B cell (primary cell): Measurements from ENCODE around the gene C4orf54. TPM values are rescaled to one million over a fixed set of nuclear protein-coding genes. Genes with fewer than 3 reads are reported as not detected.

Experiments used
- ATAC-seq: fragments of 200-7000 bp; cut with Tn5 transposase; one replicate; pipeline ENCODE4 v1.10.0; 2021; ENCODE audit warnings: low read depth, mild to moderate bottlenecking, moderate number of reproducible peaks, moderate library complexity
- CTCF ChIA-PET: fragments of 350-600 bp; sonication (Branson Sonifier 250); formaldehyde crosslinking; loops from one replicate; lab custom pipeline; 2021; ENCODE audit warnings: antibody characterized with exemption, inconsistent platforms; lab: Charles Lee
- POLR2A ChIA-PET: fragments of 350-600 bp; sonication (Branson Sonifier 250); formaldehyde crosslinking; loops from one replicate; lab custom pipeline; 2021; ENCODE audit warnings: antibody characterized with exemption; lab: Charles Lee
- DNase-seq: peaks from one replicate; pipeline ENCODE4 v3.0.0; 2013
- H2AFZ ChIP-seq: 2 replicates; pipeline ENCODE4 v1.6.1; 2012; ENCODE audit warnings: mild to moderate bottlenecking, low read depth, low read length; ENCODE audit not compliant: insufficient read depth, poor library complexity, severe bottlenecking
- H3K27ac ChIP-seq, 2 donors: 1 replicate in 1 of 2; 2 replicates in 1 of 2; pipeline ENCODE4 v1.5.1; 2012 to 2013; ENCODE audit warnings: low read length in 2 of 2, mild to moderate bottlenecking in 2 of 2, moderate library complexity in 1 of 2
- H3K27me3 ChIP-seq, 4 experiments: fragments of 200-600 bp in 1 of 4; sonication (generic) in 1 of 4; replicated peaks in 1 of 4; 1 replicate in 2 of 4; 2 replicates in 2 of 4; pipeline versions ENCODE4 v1.6.1 to v1.7.0; 2013 to 2016; ENCODE audit warnings: low read length in 3 of 4, mild to moderate bottlenecking in 2 of 4, mixed read lengths in 1 of 4, moderate library complexity in 1 of 4; ENCODE audit not compliant: insufficient read depth in 4 of 4, control insufficient read depth in 3 of 4; ENCODE audit errors: control extremely low read depth in 1 of 4
- H3K36me3 ChIP-seq, 2 experiments: replicated peaks in 1 of 2; 1 replicate in 1 of 2; 2 replicates in 1 of 2; pipeline versions ENCODE4 v1.6.1 to v1.7.1; 2013; ENCODE audit warnings: low read length in 1 of 2; ENCODE audit not compliant: insufficient read depth in 2 of 2, control insufficient read depth in 1 of 2; ENCODE audit errors: control extremely low read depth in 1 of 2, extremely low read depth in 1 of 2
- H3K4me1 ChIP-seq, 2 donors: fragments of 200-600 bp in 1 of 2; sonication (generic) in 1 of 2; 1 replicate in 1 of 2; 2 replicates in 1 of 2; pipeline versions ENCODE4 v1.5.1 to v1.6.1; 2013 to 2017; ENCODE audit warnings: low read length in 2 of 2; ENCODE audit not compliant: control insufficient read depth in 2 of 2, insufficient read depth in 2 of 2
- H3K4me2 ChIP-seq: replicated peaks from 2 replicates; pipeline ENCODE3; 2012; ENCODE audit warnings: mild to moderate bottlenecking, low read depth, low read length; ENCODE audit not compliant: poor library complexity, severe bottlenecking
- H3K4me3 ChIP-seq, 5 experiments: fragments of 200-600 bp in 1 of 5; sonication (generic) in 1 of 5; 1 replicate in 3 of 5; 2 replicates in 2 of 5; pipeline versions ENCODE4 v1.5.1 to v1.7.0; 2011 to 2016; ENCODE audit warnings: low read length in 4 of 5, mild to moderate bottlenecking in 4 of 5, low read depth in 2 of 5, control low read depth in 1 of 5, moderate library complexity in 1 of 5; ENCODE audit not compliant: insufficient read depth in 1 of 5; ENCODE audit errors: control extremely low read depth in 1 of 5, extremely low read depth in 1 of 5
- H3K79me2 ChIP-seq: fragments of 200-600 bp; sonication (generic); one replicate; pipeline ENCODE4 v1.6.0; 2016; ENCODE audit warnings: low read length; ENCODE audit not compliant: control insufficient read depth, insufficient read depth
- H3K9ac ChIP-seq: fragments of 200-600 bp; sonication (generic); 2 replicates; pipeline ENCODE4 v1.6.1; 2017; ENCODE audit warnings: mild to moderate bottlenecking, low read length, moderate library complexity
- H3K9me3 ChIP-seq, 3 donors: one replicate each; pipeline versions ENCODE4 v1.6.1 to v1.7.1; 2013; ENCODE audit warnings: low read length in 2 of 3; ENCODE audit not compliant: control insufficient read depth in 2 of 3, insufficient read depth in 1 of 3; ENCODE audit errors: control extremely low read depth in 1 of 3
- H4K20me1 ChIP-seq: 2 replicates; pipeline ENCODE4 v1.6.0; 2012; ENCODE audit warnings: mild to moderate bottlenecking, low read length; ENCODE audit not compliant: insufficient read depth, control insufficient read depth, poor library complexity, severe bottlenecking
- H3K27ac Mint-ChIP-seq: one replicate; pipeline ENCODE4 v1.8.0; 2021; ENCODE audit warnings: mixed read lengths
- H3K27me3 Mint-ChIP-seq: one replicate; pipeline ENCODE4 v1.8.0; 2021; ENCODE audit warnings: mixed read lengths
- H3K4me1 Mint-ChIP-seq: one replicate; pipeline ENCODE4 v1.8.0; 2021; ENCODE audit warnings: mixed read lengths
- H3K4me3 Mint-ChIP-seq: one replicate; pipeline ENCODE4 v1.8.0; 2021; ENCODE audit warnings: mixed read lengths
- H3K9me3 Mint-ChIP-seq: one replicate; pipeline ENCODE4 v1.8.0; 2022; ENCODE audit warnings: mixed read lengths; ENCODE audit not compliant: insufficient read depth
- EZH2 ChIP-seq: IDR thresholded peaks from 2 replicates; pipeline ENCODE4 v1.6.1; 2012; ENCODE audit warnings: borderline replicate concordance, low read depth, mild to moderate bottlenecking, moderate library complexity, low read length; ENCODE audit not compliant: insufficient read depth, poor library complexity, severe bottlenecking
- WGBS: methylation state at CpG from one replicate; pipeline ENCODE4 v1.1.5; 2013; ENCODE audit warnings: missing lambda C conversion rate; ENCODE audit not compliant: insufficient coverage; 5-methylcytosine and 5-hydroxymethylcytosine counted together
- intact Hi-C: fragments of 100-400 bp; cut with micrococcal nuclease; formaldehyde crosslinking; loops from one replicate; pipeline ENCODE4 v1.10.0; 2022
- polyA plus RNA-seq: library from polyadenylated mRNA; depleted of rRNA; stranded (reverse); fragments of >200 nt; gene quantifications from 2 replicates; pipeline ENCODE4 v1.2.3, GENCODE V29; 2012
- total RNA-seq, 2 donors: library from RNA; stranded (reverse); fragments of 120-200 nt in 1 of 2; gene quantifications; 1 replicate in 1 of 2; 2 replicates in 1 of 2; pipeline versions ENCODE4 v1.2.3 to v1.2.4, GENCODE V29; 2013 to 2022
- TF ChIP-seq, protein P1 (sequence below): fragments of 200-600 bp; IDR thresholded peaks from one replicate; pipeline ENCODE4 v1.8.0; 2022; ENCODE audit warnings: antibody characterized with exemption, mild to moderate bottlenecking

Gene C4orf54
- total and polyA plus RNA-seq, 2 donors (not counting 1 experiment from before 2014, with no cell fraction given), result not detected

DNA sequence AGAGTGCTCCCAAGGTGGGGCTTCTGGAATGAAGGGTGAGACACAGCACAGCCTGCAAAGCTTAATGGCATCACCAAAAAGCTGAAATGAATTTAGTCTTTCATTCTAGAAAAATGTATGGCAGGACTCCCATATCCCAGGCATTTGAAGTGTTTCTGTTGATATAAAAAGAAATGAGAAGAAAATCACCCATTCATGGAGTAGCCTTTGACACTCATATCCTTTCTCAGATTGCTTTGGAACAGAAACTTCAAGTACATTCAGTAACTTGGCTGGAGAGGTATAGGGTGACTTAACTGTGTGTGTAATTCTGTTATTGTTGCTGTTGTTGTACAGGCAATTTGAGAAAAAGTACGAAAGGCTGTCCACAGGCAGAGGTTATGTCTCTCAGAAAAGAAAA, 35.3 kb downstream of the C4orf54 start:
- ATAC-seq (no peak), DNase-seq (no peak)
- H3K4me3 Mint-ChIP-seq, result no peak overlapping the region
- CTCF ChIA-PET, result no interaction called here
- POLR2A ChIA-PET, result no interaction called here
- Histone ChIP-seq H3K4me1 (no peaks in the 10 kb centered on the region), H3K4me3 (no peak overlapping the region), H3K9ac (no peak overlapping the region), H4K20me1 (no peaks in the 10 kb centered on the region), H3K9me3 (no peaks in the 10 kb centered on the region), H3K4me2 (no peak overlapping the region), H3K36me3 (no peaks in the 10 kb centered on the region), H3K27me3 (no peaks in the 10 kb centered on the region), H2AFZ (no peak overlapping the region), H3K27ac (no peak overlapping the region), H3K79me2 (no peaks in the 10 kb centered on the region)
- intact Hi-C loops, result no loop called here
- H3K4me1 Mint-ChIP-seq, result no peaks in the 10 kb centered on the region
- H3K9me3 Mint-ChIP-seq, result no peaks in the 10 kb centered on the region
- TF ChIP-seq, protein P1, sequence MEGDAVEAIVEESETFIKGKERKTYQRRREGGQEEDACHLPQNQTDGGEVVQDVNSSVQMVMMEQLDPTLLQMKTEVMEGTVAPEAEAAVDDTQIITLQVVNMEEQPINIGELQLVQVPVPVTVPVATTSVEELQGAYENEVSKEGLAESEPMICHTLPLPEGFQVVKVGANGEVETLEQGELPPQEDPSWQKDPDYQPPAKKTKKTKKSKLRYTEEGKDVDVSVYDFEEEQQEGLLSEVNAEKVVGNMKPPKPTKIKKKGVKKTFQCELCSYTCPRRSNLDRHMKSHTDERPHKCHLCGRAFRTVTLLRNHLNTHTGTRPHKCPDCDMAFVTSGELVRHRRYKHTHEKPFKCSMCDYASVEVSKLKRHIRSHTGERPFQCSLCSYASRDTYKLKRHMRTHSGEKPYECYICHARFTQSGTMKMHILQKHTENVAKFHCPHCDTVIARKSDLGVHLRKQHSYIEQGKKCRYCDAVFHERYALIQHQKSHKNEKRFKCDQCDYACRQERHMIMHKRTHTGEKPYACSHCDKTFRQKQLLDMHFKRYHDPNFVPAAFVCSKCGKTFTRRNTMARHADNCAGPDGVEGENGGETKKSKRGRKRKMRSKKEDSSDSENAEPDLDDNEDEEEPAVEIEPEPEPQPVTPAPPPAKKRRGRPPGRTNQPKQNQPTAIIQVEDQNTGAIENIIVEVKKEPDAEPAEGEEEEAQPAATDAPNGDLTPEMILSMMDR, result no peak
- no peak for TF ChIP-seq EZH2
- H3K27me3 Mint-ChIP-seq, result peaks cover 4% of the 10 kb centered on the region
- WGBS, result 82% methylated on average over 1 of the region's 1 CpG
- H3K27ac Mint-ChIP-seq, result no peak overlapping the region

DNA sequence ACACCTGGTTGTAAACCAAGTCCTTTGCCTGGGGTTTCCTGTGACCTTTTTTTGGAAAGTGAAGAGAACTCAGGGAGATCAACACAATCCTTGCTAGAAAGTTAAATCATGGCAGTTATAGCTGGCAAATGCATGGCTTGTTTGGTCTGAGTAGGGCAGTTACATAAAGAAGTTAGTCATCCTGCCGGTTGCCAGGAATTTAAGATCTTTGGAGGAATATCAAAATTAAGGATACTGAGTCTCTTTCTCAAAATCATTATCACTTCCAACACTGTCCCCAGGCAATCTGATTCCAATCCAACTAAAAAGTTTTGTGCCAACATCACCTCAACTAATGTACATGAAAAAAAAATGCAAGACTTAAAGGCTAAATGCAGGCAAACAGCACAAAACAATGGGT, 40.3 kb downstream of the C4orf54 start:
- Mint-ChIP-seq H3K27ac (no peak overlapping the region), H3K4me3 (no peak overlapping the region), H3K9me3 (no peaks in the 10 kb centered on the region), H3K27me3 (peaks cover 14% of the 10 kb centered on the region), H3K4me1 (no peaks in the 10 kb centered on the region)
- ChIA-PET CTCF (interaction anchor here (1.1 kb wide), 1 partner anchor 191 kb away, joined by 3 read pairs; no protein-coding TSS in a partner anchor), POLR2A (no interaction called here)
- intact Hi-C loops, result no loop called here
- ATAC-seq, result no peak
- no peaks in the 10 kb centered on the region for H3K9me3 ChIP-seq
- no peak for DNase-seq
- H3K4me1 ChIP-seq, result no peaks in the 10 kb centered on the region
- no peaks in the 10 kb centered on the region for H4K20me1 ChIP-seq
- H3K27me3 ChIP-seq, result peaks cover 0 to 4% (median 0%) of the 10 kb centered on the region in 4 experiments
- no peak overlapping the region for H2AFZ ChIP-seq
- no peak overlapping the region for H3K27ac ChIP-seq
- no peak overlapping the region for H3K4me3 ChIP-seq
- no peak overlapping the region for H3K9ac ChIP-seq
- no CpG with 5 or more reads among the region's 1 CpG for WGBS
- H3K36me3 ChIP-seq, result no peaks in the 10 kb centered on the region
- no peaks in the 10 kb centered on the region for H3K79me2 ChIP-seq
- no peak overlapping the region for H3K4me2 ChIP-seq
- no peak for TF ChIP-seq EZH2
- TF ChIP-seq, protein P1, result no peak
